PFSK-1 (cell line): ENCODE results near the gene YPEL4.

ENCODE experiments used
- FOXP2 ChIP-seq: optimal IDR thresholded peaks from 2 replicates; pipeline ENCODE3; 2011; ENCODE audit warnings: borderline replicate concordance, control low read depth, inconsistent platforms; ENCODE audit not compliant: insufficient read depth; ENCODE audit errors: extremely low read length, extremely low read depth
- POLR2AphosphoS5 ChIP-seq: IDR thresholded peaks from 2 replicates; pipeline ENCODE4 v1.6.1; 2012; ENCODE audit warnings: low read depth, mild to moderate bottlenecking, control low read depth, low read length, moderate library complexity
- REST ChIP-seq, 2 experiments: IDR thresholded peaks; 2 replicates each; pipeline versions ENCODE4 v1.6.1 to v1.8.0; 2011 to 2012; ENCODE audit warnings: low read depth in 2 of 2, low read length in 2 of 2, control low read depth in 1 of 2, inconsistent platforms in 1 of 2, mild to moderate bottlenecking in 1 of 2, moderate library complexity in 1 of 2; ENCODE audit not compliant: insufficient read depth in 1 of 2
- SIN3A ChIP-seq: IDR thresholded peaks from 2 replicates; pipeline ENCODE4 v1.6.1; 2012; ENCODE audit warnings: mild to moderate bottlenecking, low read length, moderate library complexity, borderline replicate concordance; ENCODE audit not compliant: insufficient read depth
- TAF1 ChIP-seq: IDR thresholded peaks from 2 replicates; pipeline ENCODE4 v1.6.1; 2012; ENCODE audit warnings: low read length, control low read depth, borderline replicate concordance; ENCODE audit not compliant: insufficient read depth

The YPEL4 gene

GRCh38 chr11:57646194-57646798 lies 3.4 kb downstream of the YPEL4 start:
- TF ChIP-seq POLR2AphosphoS5, result no peak; the same call in 1 of the 2 replicates
- no peak for TF ChIP-seq REST (IDR thresholded peaks at IDR 0.05; ENCODE audit: insufficient read depth in 1 of 2, low read depth in 2 of 2, low read length in 2 of 2)
- TF ChIP-seq SIN3A, result no peak
- no peak for TF ChIP-seq TAF1
- TF ChIP-seq FOXP2, result no peak

GRCh38 chr11:57645689-57646085 lies 4.0 kb downstream of the YPEL4 start:
- TF ChIP-seq FOXP2 (no peak), POLR2AphosphoS5 (peak; percentile 53)

- TF ChIP-seq REST (IDR thresholded peaks at IDR 0.05; ENCODE audit: insufficient read depth in 1 of 2, low read depth in 2 of 2, low read length in 2 of 2) (no peak), POLR2AphosphoS5 (peak; percentile 47; the same call in 1 of the 2 replicates)
Measured at GRCh38 chr11:57644748-57645688, 4.7 kb downstream of the YPEL4 start.

GRCh38 chr11:57643802-57644201 lies 5.9 kb downstream of the YPEL4 start:
- TF ChIP-seq POLR2AphosphoS5, result peak; percentile 23; the same call in 1 of the 2 replicates
- TF ChIP-seq FOXP2, result no peak

GRCh38 chr11:57641011-57641807 lies 8.5 kb downstream of the YPEL4 start:
- TF ChIP-seq TAF1, result no peak
- peak; percentile 33; the same call in 1 of the 2 replicates for TF ChIP-seq POLR2AphosphoS5
- no peak for TF ChIP-seq FOXP2

- no peak for TF ChIP-seq REST (IDR thresholded peaks at IDR 0.05; ENCODE audit: insufficient read depth in 1 of 2, low read depth in 2 of 2, low read length in 2 of 2)
- TF ChIP-seq FOXP2, result no peak
- TF ChIP-seq POLR2AphosphoS5, result no peak; the same call in 1 of the 2 replicates
- no peak for TF ChIP-seq TAF1
- no peak for TF ChIP-seq SIN3A
Measured at GRCh38 chr11:57640068-57640800, 9.5 kb downstream of the YPEL4 start.
